Stomach (tissue), 9 donors: ENCODE results near the gene RBSN. TPM values are rescaled to one million over a fixed set of nuclear protein-coding genes. Genes with fewer than 3 reads are reported as not detected.

Experiments
- DNase-seq, 2 donors: peaks; one replicate each; pipeline versions ENCODE4 v3.0.0 to v3.0.0-alpha.2; 2013 to 2019
- H3K27ac ChIP-seq, 5 donors: fragments of 200-600 bp in 4 of 5; sonication (generic) in 4 of 5; one replicate each; pipeline ENCODE4 v1.5.1; 2013 to 2019; ENCODE audit warnings: mild to moderate bottlenecking in 1 of 5, moderate library complexity in 1 of 5
- H3K27me3 ChIP-seq, 3 donors: fragments of 200-600 bp; sonication (generic); one replicate each; pipeline ENCODE4 v1.5.1; 2017 to 2019; ENCODE audit warnings: mixed run types in 1 of 3
- H3K36me3 ChIP-seq, 4 donors: fragments of 200-600 bp; sonication (generic); 1 replicate in 3 of 4; 2 replicates in 1 of 4; pipeline ENCODE4 v1.5.1; 2016 to 2019
- H3K4me1 ChIP-seq, 4 donors: fragments of 200-600 bp; sonication (generic); one replicate each; pipeline ENCODE4 v1.5.1; 2016 to 2019
- H3K4me3 ChIP-seq, 4 donors: fragments of 200-600 bp; sonication (generic) in 3 of 4; one replicate each; pipeline ENCODE4 v1.5.1; 2016 to 2019; ENCODE audit warnings: mild to moderate bottlenecking in 1 of 4
- H3K9me3 ChIP-seq, 4 donors: fragments of 200-600 bp; sonication (generic); one replicate each; pipeline ENCODE4 v1.5.1; 2016 to 2019
- CTCF ChIP-seq, 7 experiments: fragments of 450-650 bp in 4 of 7; fragments of 200-600 bp in 3 of 7; sonication (generic) in 3 of 7; IDR thresholded peaks; one replicate each; pipeline ENCODE4 v1.5.1; 2016 to 2019; ENCODE audit warnings: antibody characterized with exemption in 7 of 7, control low read depth in 2 of 7, mild to moderate bottlenecking in 1 of 7
- EP300 ChIP-seq: sonication (generic); formaldehyde crosslinking; IDR thresholded peaks from one replicate; pipeline ENCODE4 v1.6.1; 2017; ENCODE audit warnings: antibody characterized with exemption
- POLR2A ChIP-seq, 4 donors: fragments of 450-650 bp; IDR thresholded peaks; one replicate each; pipeline ENCODE4 v1.6.1; 2016; ENCODE audit warnings: antibody characterized with exemption in 4 of 4, control low read depth in 2 of 4, mild to moderate bottlenecking in 1 of 4, moderate library complexity in 1 of 4
- POLR2AphosphoS5 ChIP-seq, 3 donors: sonication (generic); formaldehyde crosslinking; IDR thresholded peaks; one replicate each; pipeline ENCODE4 v1.6.1; 2016; ENCODE audit warnings: antibody characterized with exemption in 3 of 3
- WGBS, 5 donors: extraction: QIAGEN DNeasy Blood & Tissue Kit in 3 of 5; methylation state at CpG; one replicate each; pipeline versions ENCODE4 v1.1.5 to v1.1.7; 2013 to 2018; 5-methylcytosine and 5-hydroxymethylcytosine counted together
- intact Hi-C: fragments of 100-400 bp; cut with DNase I; formaldehyde crosslinking; loops from one replicate; pipeline ENCODE4 v1.15.1; 2023; ENCODE audit warnings: low total_unique reads
- polyA plus RNA-seq, 3 donors: library from polyadenylated mRNA; stranded (reverse); fragments of 200-250 nt; gene quantifications; one replicate each; pipeline ENCODE4 v1.2.3, GENCODE V29; 2013
- total RNA-seq, 5 donors: library from RNA; depleted of rRNA; stranded (reverse); fragments of >200 nt; gene quantifications; one replicate each; pipeline versions ENCODE4 v1.1.0 to v1.2.3, GENCODE V29; 2014 to 2016
- donor health status: healthy with polysubstance abuse.
- donor health status: Bipolar disorder and iron deficiency.
- donor health status: healthy.

Gene RBSN
- total and polyA plus RNA-seq, 8 donors, result 4.3 to 127 (median 15.8) TPM

GRCh38 chr3:15023719-15024118, 75.2 kb downstream of the RBSN start:
- TF ChIP-seq EP300 (no peak), POLR2A (IDR thresholded peaks at IDR 0.05) (no peak), POLR2AphosphoS5 (IDR thresholded peaks at IDR 0.05) (no peak), CTCF (IDR thresholded peaks at IDR 0.05) (no peak)
- Histone ChIP-seq H3K9me3 (no peaks in the 10 kb centered on the region), H3K36me3 (peaks cover 64 to 100% (median 100%) of the 10 kb centered on the region in 4 donors), H3K27ac (no peak overlapping the region), H3K4me3 (no peak overlapping the region), H3K4me1 (no peaks in the 10 kb centered on the region), H3K27me3 (no peaks in the 10 kb centered on the region)
- DNase-seq, result no peak
- 87 to 94% (median 92%) methylated on average over 2 of the region's 2 CpGs for WGBS, 5 donors
- intact Hi-C loops, result no loop called here

GRCh38 chr3:15023249-15023648, 75.7 kb downstream of the RBSN start:
- intact Hi-C loops, result no loop called here
- peaks cover 64 to 100% (median 100%) of the 10 kb centered on the region in 4 donors for H3K36me3 ChIP-seq
- H3K4me3 ChIP-seq, result no peak overlapping the region
- H3K27ac ChIP-seq, result no peak overlapping the region
- DNase-seq, result no peak
- H3K4me1 ChIP-seq, result no peaks in the 10 kb centered on the region
- 64 to 73% (median 71%) methylated on average over 5 of the region's 5 CpGs for WGBS, 5 donors
- no peak for TF ChIP-seq POLR2AphosphoS5 (IDR thresholded peaks at IDR 0.05)
- no peak for TF ChIP-seq EP300
- TF ChIP-seq POLR2A (IDR thresholded peaks at IDR 0.05), result no peak
- TF ChIP-seq CTCF (IDR thresholded peaks at IDR 0.05), result no peak
- no peaks in the 10 kb centered on the region for H3K9me3 ChIP-seq
- H3K27me3 ChIP-seq, result no peaks in the 10 kb centered on the region

Other genes with a start within 250 kb of the RBSN start
- 10 to 100 TPM in 4 of 5 donors, 1 to 10 TPM in 1; 8.7 to 73.6 (median 28.6) TPM for gene NR2C2, start 151.6 kb downstream of the RBSN start, total RNA-seq
- gene NR2C2, start 151.6 kb downstream of the RBSN start, polyA plus RNA-seq, result 1 to 10 TPM; 5.0 to 5.5 (median 5.0) TPM
- 100 to 1,000 TPM in 1 of 5 donors, 10 to 100 TPM in 4; 13.9 to 126 (median 24.9) TPM for gene MRPS25, start 33.8 kb downstream of the RBSN start, total RNA-seq
- gene MRPS25, start 33.8 kb downstream of the RBSN start, polyA plus RNA-seq, result 10 to 100 TPM; 17.7 to 51.9 (median 38.3) TPM
- 100 to 1,000 TPM in 3 of 5 donors, 10 to 100 TPM in 2; 68.4 to 483 (median 118) TPM for gene CAPN7, start 107.1 kb upstream of the RBSN start, total RNA-seq
- gene CAPN7, start 107.1 kb upstream of the RBSN start, polyA plus RNA-seq, result 10 to 100 TPM in 2 of 3 donors, 1 to 10 TPM in 1; 7.7 to 13.6 (median 12.3) TPM
- 10 to 100 TPM in 4 of 5 donors, 1 to 10 TPM in 1; 1.8 to 43.7 (median 27.5) TPM for gene SH3BP5, start 233.4 kb upstream of the RBSN start, total RNA-seq
- 10 to 100 TPM; 12.5 to 16.5 (median 13.0) TPM for gene SH3BP5, start 233.4 kb upstream of the RBSN start, polyA plus RNA-seq